ENCODE measurements around the gene DDX10. TPM values are rescaled to one million over a fixed set of nuclear protein-coding genes. Genes with fewer than 3 reads are reported as not detected.

DDX10 gene
- total RNA-seq, 1 experiment from 2014 or later = 26.3 TPM

DNA sequence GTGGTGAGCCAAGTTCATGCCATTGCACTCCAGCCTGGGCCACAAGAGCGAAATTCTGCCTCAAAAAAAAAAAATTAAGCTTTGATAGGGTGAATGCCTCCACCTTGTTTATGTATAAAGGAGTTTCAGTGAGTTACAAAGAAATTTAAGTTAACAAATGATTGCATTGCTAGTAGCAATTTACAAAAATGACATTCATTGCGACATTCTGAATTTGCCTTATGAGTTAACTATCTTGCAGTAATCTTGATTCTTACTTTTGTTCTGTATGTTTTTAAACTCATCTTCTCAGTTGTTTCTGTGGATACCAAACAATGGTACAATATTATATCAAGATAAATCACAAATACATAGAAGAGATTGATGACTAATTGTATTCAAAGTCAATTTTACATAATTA lies 207.0 kb downstream of the DDX10 start:
- no peak for DNase-seq (ENCODE audit: low spot score)

DNA sequence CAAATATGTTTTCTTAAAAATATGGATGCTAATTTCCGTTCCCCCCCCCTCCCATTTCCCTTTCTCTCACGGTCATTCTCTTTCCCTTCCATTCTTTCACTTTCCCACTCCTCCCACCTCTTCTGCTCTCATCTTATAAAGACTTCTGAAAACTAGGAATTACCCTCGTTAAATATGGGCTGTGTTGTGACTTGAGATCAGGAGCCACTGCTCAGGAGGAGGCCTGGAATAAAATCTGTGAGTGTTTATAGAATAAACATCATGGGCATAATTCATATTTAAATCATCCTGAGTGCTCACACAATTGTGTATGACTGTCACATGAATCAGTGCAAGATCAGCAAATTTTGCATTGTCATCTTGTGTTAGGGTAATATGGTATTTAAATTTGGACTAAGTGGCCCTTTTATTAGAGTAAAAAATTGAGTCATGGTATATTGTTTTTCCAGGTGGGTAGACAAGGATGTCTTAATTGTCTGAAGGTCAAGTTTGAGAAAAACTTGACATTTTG lies 208.0 kb downstream of the DDX10 start:
- DNase-seq (ENCODE audit: low spot score) = no peak

DNA sequence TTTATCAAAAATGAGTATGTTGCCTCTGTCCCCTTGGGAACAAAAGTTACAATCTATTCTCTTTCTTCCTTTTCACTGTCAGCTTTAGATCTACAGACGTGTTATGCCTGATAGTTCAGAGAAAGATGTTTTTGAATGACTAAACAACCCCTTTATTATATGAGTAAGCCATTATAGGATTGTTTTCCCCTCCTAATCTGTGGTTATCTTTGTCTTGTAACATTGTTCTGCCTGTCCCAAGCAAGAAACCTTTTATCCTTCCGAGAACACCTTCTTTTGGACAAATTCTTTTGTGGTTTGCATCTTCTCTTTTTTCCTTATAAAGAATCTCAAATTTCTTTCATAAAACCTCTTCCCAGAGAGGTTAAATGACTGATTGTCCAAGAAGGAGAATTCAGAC lies 208.4 kb downstream of the DDX10 start:
- DNase-seq (ENCODE audit: low spot score) = no peak

DNA sequence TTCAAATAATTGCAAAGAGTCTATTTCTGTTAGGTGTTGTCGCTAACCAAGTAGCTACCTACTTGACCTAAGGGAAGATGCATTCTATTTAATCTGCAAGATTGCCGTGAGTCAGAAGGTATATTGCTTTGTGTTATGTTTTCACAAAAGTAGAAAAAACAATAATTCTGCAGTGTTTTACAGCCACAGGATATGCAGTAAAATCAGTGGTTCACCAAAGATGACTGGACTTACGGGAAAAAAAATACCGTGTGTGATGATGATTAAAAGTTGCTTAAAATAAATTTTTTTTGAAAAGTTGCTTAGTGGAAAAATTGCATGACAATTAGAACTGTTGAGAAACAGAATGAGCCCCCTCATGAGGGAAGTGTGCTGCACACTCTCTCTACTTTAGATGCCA lies 209.1 kb downstream of the DDX10 start:
- no peak for DNase-seq (ENCODE audit: low spot score)

DNA sequence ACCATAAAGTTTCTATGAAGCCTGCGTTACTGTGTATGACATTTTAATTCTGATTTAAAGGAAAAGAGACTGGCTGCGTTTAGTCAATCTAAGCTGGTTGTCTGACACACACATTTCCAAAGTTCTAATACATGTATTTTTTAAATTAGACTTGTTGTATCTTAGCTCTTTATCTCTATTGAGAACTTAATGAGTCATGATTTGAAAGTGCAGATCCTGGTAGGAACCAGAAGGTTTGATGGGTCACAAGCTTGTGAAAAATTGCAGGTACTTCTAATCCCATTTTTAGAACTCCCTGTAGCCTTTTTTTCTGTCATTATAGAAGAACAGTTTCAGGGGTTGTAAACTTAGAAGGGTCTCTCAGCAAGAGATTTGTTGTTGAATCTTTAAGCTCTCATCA lies 210.3 kb downstream of the DDX10 start:
- no peak for DNase-seq (ENCODE audit: low spot score)

DNA sequence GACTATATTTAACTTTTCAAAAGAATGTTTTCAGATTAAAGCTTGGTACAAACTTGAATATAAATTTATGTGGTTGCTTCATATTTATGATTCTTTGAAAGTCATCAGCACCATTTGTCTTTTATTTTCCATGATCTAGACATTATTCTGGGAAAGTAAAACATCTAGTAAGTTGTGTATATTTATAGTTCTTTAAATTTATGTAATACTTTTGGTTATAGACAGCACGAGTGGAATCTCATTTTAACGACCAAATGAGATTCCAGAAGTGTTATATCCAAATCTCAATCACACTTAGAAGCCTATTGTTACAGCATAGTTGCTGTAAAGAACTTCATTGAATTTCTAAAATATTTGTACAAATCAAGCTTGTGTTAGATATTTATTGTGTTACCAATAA lies 212.3 kb downstream of the DDX10 start:
- DNase-seq (ENCODE audit: low spot score) = no peak

DNA sequence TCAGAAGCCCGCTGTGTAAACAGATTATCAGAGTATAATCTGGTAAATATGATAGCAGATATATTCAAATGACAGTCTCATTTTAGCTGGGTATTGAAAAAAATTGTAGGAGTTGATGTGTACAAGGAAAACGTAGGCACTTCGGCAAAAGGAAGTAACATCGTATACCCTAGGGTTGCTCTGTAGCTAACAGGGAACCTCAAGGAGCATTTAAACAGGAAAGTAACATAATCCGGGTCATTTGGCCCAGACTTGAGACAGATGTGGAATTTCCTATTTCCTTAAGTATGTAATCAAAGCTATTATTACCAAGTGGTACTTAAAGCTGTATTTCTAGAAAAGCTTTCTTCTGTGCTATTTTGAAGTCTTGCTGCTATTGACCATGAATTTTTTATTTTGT lies 215.6 kb downstream of the DDX10 start:
- DNase-seq (ENCODE audit: low spot score) = no peak

DNA sequence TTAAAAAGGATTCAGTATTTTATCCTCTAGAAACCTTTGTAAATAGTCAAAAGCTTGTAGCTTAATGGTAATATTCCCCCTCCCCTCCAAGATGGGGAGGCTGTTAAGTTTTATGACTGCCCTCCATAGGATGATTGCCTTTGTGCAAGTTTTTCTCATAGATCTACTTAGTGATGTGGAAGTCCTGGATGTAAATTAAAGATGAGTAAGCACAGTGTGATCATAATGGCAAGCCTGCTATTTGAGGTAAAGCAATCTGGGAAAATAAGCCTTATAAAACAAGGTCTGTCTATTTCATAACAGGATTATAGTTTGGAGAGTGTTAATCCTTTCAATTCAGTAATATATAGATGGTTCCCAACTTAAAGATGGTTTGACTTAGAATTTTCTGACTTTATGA lies 216.3 kb downstream of the DDX10 start:
- DNase-seq (ENCODE audit: low spot score) = no peak

DNA sequence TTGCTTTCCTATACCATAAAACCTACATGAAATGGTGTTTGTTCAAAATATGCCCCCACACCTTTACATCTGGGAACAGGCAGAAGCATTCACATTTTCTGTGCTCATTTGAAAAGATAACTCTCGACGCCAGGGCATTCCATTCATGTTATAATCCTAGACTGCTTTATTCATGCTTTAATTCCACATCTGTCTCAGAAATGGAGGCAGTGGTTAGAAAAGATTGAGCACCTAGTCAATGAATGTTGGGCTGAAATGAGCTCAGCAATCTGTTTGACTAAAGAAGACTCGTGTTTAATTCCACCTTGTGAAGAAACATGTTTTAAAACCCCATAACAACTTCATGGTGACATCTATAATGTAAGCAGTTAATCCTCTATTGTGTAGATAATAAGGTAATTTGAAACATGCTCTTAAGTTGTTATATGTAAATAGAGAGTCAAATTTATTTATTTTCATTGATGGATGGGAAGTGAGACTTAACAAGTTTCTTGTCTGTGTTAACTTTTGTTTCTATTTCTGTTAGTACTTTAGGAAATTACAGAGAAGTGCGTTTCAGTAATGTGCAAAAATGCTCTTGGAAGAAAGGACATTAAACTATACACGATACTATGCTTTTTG lies 217.5 kb downstream of the DDX10 start:
- no peak for DNase-seq (ENCODE audit: low spot score)

DNA sequence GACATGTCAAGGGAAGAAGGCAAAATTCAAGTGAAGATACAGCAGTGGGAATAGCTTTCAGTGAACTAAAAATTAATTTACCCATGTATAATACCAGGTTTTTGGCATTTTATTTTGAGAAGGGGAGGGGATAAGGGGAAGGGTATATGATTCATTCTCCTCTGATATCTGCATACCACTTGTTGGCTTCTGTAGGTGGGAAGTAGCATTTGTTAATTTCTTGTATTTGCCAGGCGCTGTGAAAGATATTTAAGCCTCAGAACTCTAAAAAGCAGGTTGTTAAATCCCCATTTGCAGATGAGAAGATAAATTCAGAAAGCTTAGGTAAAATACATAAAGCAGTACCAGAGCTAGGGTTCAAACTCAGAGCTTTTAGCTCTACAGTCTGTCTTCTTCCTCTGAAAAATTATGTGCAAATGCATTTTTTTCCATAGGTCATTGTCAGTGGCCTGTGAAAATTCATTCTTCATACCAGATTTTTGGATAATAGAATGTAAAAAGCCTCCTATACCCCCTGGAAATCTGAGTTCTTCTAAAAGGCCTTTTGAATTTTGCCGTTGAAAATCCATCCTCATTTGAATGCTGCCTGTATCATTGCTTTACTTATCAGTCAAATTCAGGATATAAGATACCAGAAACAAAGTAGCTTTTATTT lies 221.3 kb downstream of the DDX10 start:
- DNase-seq (ENCODE audit: low spot score) = no peak

DNA sequence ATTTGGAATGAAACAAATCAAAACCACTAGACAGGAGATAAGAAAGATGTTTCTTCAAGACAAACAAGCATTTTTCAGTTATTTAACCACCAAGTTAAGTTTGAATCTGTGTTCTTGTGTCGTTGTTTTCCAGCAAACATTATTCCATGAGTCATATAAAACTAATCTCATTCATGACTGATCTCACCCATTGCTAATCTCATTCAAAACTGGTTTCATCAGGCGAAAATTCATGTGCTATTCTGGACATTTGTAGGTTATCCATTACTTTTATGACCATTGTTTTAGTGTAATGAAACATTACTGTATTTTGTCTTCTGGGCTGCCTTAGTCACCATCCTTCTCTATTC lies 221.8 kb downstream of the DDX10 start:
- DNase-seq (ENCODE audit: low spot score) = peak; percentile 44

DNA sequence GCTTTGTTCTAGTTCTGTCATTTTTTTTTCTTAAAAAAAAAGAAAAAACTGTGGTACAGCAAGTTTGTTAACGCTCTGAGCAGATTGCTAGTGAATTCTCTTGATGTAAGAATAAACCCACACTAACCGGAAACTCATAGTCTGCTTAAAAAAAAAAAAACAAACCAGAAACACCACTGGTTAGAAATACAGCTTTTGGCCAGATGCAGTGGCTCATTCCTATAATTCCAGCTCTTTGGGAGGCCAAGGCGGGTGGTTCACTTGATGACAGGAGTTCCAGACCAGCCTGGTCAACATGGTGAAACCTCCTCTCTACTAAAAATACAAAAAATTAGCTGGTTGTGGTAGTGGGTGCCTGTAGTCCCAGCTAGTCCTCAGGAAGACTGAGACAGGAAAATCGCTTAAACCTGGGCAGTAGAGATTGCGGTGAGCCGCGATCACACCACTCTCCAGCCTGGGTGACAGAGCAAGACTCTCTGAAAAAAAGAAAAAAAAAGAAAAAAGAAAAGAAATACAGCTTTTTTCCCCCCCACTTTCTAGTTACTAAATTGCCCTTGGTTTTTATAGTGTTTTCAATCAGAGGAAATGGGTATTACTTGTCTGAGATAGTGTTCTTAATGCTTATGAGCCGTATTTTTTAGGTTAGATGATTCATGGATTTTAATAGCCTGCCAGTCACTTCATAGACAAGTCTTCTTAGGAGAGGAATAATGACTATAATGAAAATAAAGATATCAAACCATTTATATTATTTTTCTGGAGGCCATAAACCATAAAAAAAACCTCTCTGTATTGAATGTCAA lies 222.8 kb downstream of the DDX10 start:
- peak; percentile 63 for DNase-seq (ENCODE audit: low spot score)

DNA sequence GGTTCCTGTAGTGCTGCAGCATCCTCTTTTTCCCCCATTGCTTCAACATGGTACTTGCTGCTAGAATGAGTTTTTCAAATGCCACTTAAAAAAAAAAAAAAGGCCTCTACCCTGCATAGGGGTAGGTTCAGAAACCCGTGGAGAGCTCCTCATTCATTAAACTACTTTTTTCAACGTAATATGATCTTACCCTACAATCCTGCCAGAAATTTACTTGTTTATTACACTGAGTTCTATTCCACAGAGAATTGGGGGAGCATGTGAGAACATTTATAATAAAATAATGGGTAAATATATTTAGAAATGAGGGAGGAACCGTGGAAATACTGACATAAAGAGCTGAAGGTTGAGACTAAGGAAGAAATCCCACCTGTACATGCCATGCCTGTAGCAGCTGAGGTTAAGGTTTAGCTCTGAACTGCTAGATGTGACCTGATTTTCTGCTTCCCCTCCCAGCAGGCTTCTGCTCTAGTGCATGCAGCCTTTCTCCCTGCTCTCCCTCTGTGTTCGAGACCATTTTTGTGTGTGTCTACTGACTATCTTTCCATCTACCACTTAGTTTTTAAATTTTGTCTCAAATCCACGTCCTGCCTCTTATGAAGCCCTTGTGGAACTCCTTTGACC lies 225.7 kb downstream of the DDX10 start:
- DNase-seq (ENCODE audit: low spot score) = no peak

DNA sequence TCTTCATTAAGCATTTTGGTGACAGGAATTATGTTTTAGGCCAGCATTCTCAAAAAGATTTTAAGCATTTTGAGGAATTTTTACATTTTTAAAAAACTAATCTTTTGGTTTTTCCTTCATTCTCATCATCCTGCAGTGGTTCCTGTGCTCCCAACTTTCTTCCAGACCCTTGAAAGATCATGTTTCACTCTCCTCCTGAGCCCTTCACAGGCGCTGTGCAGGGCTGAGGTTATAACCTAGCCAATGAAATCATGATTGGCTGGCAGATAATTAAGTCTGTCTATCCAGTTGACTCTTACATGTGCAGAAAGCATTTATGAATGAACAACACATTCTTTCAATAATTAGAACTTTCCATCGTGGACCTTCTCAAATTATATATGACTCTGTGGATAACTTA lies 226.3 kb downstream of the DDX10 start:
- no peak for DNase-seq (ENCODE audit: low spot score)

DNA sequence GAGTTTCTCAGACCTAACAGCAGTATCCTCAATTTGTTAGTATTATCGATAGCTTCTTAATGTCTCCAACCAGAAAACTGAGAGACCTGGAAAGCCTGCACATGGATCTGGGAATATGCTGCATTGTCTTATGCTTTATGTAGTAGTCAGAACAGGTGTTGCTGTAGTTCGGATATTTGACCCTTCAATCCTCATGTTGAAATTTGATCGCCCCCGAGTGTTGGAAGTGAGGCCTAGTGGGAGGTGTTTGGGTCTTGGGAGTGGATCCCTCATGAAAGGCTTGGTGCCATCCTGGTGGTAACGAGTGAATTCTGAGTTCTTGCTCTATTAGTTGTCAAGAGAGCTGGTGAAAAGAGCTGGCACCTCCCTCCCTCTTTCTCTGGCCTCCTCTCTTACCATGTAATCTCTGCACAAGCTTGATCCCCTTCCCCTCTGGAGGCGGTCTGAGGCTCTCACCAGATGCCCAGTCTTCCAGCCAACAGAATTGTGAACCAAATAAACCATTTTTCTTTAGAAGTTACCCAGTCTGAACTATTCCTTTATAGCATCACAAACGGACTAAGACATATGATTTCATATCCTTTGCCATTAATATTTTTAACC lies 227.1 kb downstream of the DDX10 start:
- no peak for DNase-seq (ENCODE audit: low spot score)

DNA sequence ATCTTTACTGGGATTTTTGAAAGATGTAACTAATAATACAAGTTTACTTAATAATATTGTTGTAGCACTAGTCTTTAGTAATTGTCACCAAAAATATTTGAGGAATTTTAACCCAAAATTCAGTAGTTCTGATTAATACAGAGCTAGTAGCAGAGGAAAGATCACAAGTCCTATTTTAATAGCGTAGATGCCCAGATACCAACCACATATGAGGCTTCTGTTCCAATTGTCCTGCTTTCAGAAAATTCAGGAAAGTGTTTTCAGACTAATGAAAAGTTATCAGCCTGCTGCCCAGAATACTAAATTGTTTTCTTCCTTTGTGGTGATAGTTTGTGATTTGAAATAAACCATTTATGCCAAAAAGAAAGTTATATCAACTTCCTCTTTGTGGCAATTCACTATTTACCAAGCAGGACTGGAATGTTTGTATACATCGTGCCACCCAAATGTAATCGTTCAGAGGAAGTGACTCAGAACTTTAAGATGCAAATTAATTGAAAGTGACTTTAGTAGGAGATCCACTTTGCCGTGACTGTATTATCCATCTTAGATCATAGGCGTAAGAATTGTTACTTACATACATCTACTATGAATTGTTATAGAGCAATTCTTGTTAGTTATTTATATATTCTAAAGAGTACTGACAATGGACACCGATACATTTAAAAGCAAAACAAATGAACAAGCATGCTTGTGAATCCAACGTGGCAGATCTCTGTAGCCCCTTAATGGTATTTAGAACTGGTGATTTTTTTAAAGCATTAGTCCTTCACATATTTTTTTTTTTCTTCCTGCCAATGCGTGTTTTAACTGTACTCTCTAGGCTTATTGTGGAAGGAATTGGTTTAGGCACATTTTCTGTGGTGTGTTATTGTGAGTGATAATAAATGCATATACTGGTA lies 231.0 kb downstream of the DDX10 start:
- DNase-seq (ENCODE audit: low spot score) = peak; percentile 90

DNA sequence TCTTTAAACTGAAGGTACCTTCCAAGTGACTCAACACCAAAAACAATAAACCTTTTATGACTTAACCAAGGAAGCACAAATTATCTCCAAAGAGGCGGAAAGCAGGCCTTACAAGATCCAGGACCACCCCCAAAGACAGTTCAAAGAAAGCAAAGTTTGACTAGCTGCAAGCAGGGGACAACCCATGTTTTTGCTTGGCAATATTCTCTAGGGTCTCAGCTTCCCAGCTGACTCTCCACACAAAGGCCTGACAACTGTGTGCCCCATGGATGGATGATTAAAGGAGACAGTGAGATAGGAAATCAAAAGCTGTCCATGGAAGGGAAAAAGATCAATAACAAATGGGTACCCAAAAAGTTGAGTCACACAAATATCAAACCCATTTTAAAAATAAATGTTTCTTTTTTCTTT lies 232.2 kb downstream of the DDX10 start:
- DNase-seq (ENCODE audit: low spot score) = no peak

DNA sequence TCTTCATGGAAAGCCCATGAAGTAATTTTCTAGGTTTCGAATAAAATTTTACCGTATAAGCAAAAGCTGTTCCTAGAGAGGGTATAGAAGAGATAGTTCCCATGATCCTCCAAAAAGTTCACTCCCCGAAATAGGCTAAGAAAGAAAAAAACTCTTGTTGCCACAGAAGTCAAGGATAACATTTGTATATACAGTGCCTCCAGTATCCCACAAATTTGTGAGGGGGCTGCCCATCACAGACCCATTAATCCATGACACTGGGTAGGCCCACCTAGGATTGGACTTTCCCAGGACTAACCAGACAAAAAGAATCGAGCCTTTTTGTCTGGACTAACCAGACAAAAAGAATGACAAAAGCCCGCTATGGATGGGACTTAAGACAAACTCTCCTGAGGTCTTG lies 233.0 kb downstream of the DDX10 start:
- no peak for DNase-seq (ENCODE audit: low spot score)

DNA sequence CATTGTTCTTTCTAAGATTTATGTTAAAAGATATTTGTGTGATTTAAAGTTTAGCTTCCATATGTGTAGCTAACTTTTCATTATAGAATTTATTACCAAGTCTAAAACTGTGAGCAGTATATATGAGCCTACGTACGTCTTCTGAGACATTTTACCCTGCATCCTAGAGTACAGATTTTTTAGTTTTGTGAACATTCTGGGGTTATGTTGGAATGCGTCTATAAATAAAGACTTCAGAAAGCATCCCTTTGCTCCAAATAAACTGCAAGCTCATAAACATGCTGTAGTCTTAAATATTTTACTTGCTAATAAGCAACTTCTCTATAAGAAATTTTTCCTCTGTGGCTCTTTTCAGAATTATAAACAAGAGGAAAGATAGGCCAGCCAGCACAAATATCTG lies 236.5 kb downstream of the DDX10 start:
- DNase-seq (ENCODE audit: low spot score) = no peak

DNA sequence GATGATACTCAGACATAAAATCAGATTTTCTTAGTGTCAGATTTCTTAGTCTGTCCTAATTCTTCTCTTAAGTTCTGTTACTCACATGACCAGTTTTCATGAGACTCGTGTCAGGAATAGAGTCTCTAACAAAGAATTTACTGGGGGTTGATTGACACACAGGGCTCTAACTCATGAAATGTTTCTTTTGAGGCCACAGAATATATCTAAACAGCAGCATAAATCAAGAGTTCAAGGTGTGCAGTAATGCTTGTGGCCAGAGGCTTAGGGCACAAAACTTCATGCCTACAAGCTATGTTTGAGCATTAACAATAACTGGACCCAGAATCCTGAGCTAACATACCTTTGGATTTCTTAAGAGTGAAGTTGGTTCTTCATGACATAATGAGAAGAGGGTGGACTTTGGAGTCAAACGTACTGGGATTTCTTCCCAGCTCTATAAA lies 237.2 kb downstream of the DDX10 start:
- no peak for DNase-seq (ENCODE audit: low spot score)

DNA sequence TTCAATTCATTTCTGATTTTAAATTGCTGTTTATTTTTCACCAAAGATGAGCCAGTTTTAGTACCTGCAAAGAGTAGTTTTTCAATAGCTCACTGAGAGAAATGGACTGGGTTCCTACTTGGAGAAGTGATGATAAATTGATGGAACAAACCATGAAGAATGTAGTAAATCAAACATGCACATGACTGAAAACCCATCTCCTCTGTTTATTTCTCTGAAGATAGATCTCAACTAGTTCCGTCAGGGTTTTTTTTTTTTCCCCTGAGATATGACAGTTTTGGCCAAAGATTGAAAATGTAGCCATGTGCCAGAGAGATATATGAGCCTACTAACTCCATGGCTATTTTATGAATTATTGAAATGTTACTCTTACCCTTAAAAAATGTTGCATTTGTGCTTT lies 239.6 kb downstream of the DDX10 start:
- DNase-seq (ENCODE audit: low spot score) = no peak

Measured in H4 (cell line).